Heart left ventricle (tissue), 13 donors: ENCODE results near the gene NEFH.

ENCODE experiments used
- POLR2A ChIP-seq, 2 donors: fragments of 450-650 bp; IDR thresholded peaks; one replicate each; pipeline ENCODE4 v1.6.1; 2017; ENCODE audit warnings: antibody characterized with exemption in 2 of 2, mild to moderate bottlenecking in 2 of 2, moderate library complexity in 2 of 2
- TF ChIP-seq, protein P1 (sequence below), 12 donors: fragments of 200-600 bp; sonication (generic) in 4 of 12; IDR thresholded peaks; one replicate each; pipeline versions ENCODE4 v1.5.0 to v1.8.0; 2018 to 2022; ENCODE audit warnings: antibody characterized with exemption in 12 of 12, mild to moderate bottlenecking in 5 of 12
- donor health status: ischemic (EF 13 %, LVEDD 7.1; RV severe dilation, severe dysfunction).
- donor health status: DM: no; HTN: yes; CAD: no.
- donor health status: DM: no; HTN: no; CAD: no.
- donor health status: ischemic (EF 25% LVEDD 6.9; RV normal size, moderate dysfunction).
- donor health status: ischemic (EF 25% LVEDD 5.7; RV mildly dilated, moderate dysfunction).
- donor health status: ischemic (EF 35%, LVEDD 5.7; RV mildly dilated, moderate dysfunction).
- donor health status: nonischemic (EF 11% LVEDD 7.7; RV severe dilation, severe dysfunction).
- donor health status: DM: yes; HTN: yes; CAD: no.
- donor health status: PGD.
- donor health status: ischemic (EF 29% LVEDD 5.4; RV normal size, mild dysfunction).
- donor health status: nonischemic (EF 23%, LVEDD 6.1; RV moderate dilation, normal function).

DNA sequence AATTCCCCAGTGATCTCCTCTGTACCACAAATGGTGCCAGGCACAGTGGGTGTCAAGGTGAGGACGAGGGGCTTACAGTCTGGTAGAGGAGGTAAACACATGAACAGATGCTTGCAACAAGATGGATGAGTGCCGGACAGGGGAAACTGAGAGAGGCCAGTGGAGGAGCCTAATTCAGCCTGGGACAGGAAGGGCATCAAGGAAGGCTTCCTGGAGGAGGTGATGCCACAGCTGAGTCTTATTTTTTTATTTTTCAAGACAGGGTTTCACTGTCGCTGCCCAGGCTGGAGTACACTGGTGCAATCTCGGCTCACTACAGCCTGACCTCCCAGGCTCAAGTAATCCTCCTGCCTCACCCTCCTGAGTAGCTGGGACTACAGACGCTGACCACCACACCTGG, 18.8 kb upstream of the NEFH start:
- TF ChIP-seq, protein P1, sequence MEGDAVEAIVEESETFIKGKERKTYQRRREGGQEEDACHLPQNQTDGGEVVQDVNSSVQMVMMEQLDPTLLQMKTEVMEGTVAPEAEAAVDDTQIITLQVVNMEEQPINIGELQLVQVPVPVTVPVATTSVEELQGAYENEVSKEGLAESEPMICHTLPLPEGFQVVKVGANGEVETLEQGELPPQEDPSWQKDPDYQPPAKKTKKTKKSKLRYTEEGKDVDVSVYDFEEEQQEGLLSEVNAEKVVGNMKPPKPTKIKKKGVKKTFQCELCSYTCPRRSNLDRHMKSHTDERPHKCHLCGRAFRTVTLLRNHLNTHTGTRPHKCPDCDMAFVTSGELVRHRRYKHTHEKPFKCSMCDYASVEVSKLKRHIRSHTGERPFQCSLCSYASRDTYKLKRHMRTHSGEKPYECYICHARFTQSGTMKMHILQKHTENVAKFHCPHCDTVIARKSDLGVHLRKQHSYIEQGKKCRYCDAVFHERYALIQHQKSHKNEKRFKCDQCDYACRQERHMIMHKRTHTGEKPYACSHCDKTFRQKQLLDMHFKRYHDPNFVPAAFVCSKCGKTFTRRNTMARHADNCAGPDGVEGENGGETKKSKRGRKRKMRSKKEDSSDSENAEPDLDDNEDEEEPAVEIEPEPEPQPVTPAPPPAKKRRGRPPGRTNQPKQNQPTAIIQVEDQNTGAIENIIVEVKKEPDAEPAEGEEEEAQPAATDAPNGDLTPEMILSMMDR (IDR thresholded peaks at IDR 0.05): no peak
- no peak for TF ChIP-seq POLR2A (IDR thresholded peaks at IDR 0.05)
